GM21515 (cell line): ENCODE measurements around the gene ZACN.

Experiments used
- ATAC-seq: cut with Tn5 transposase; IDR thresholded peaks from one replicate; pipeline ENCODE4 v1.9.1; 2021; ENCODE audit not compliant: unreplicated experiment

Gene ZACN

GRCh38 chr17:76131051-76131691 is 52.2 kb downstream of the ZACN start:
- ATAC-seq = no peak

DNA sequence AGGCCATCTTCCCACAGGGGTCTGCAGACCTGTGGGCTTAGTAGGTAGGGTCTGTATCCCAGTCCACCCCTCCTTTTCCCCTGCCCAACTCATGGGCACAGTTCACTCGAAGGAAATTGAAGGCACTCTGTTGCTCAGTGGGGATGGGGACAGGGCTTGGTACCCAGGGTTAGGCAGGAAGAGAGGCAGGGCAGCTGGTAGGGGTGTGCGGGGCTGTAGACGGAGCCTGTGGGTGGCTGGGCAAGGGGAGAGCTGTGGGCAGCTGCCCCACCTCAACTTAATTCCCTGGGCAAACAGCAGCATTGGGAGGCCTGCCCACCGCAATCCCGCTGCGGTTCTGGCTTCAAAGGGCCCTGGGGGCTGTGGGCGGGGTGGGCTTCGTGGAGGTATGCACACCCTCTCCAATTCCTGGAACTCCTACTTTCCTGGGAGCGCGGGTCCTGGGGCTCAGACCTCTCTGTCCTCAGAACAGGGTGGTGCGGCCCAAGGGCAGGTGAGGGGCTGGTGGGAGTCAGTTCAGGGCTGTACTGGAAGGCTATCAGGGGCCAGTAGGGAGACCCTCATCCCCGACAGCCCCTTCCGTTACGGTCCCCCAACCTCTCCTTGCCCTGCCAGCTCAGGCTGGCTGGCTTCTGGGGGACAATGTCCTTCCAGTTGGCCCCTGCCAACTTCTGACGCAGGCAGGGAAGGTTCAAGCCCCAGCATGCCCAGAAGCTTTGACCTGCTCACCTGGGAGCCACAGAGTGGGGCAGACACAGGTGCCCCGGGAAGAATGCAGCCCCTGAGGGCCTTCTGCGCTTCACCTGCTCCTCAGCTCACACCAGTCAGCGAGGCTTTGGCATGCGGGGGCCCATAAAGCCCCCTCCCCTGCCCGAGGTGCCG is 53.0 kb downstream of the ZACN start:
- ATAC-seq = no peak
